K562 (cell line): ENCODE measurements around the gene SUOX. TPM values are rescaled to one million over a fixed set of nuclear protein-coding genes. Genes with fewer than 3 reads are reported as not detected.

ENCODE experiments used
- ARID1B ChIP-seq: fragments of 450-650 bp; IDR thresholded peaks from 2 replicates; pipeline ENCODE4 v1.6.1; 2016; ENCODE audit warnings: antibody characterized with exemption, mild to moderate bottlenecking, inconsistent platforms
- FOXM1 ChIP-seq, 2 experiments: fragments of 450-650 bp in 1 of 2; sonication (generic) in 1 of 2; formaldehyde crosslinking in 1 of 2; IDR thresholded peaks; 2 replicates each; pipeline versions ENCODE4 v1.6.1 to v1.9.0; 2017 to 2022; ENCODE audit warnings: low read depth in 2 of 2, mild to moderate bottlenecking in 2 of 2, missing genetic modification reagents in 1 of 2, moderate library complexity in 1 of 2
- MBD2 ChIP-seq: sonication (generic); IDR thresholded peaks from 2 replicates; pipeline ENCODE4 v1.6.1; 2016; ENCODE audit warnings: low read depth, borderline replicate concordance
- MTA2 ChIP-seq: fragments of 450-650 bp; IDR thresholded peaks from 2 replicates; pipeline ENCODE4 v1.6.1; 2016; ENCODE audit warnings: low read depth
- PTRF ChIP-seq: fragments of 450-650 bp; IDR thresholded peaks from 2 replicates; pipeline ENCODE4 v1.6.1; 2016; ENCODE audit warnings: mild to moderate bottlenecking, missing genetic modification characterization, missing compliant biosample characterization
- PTTG1 ChIP-seq: fragments of 450-650 bp; IDR thresholded peaks from 2 replicates; pipeline ENCODE4 v1.6.1; 2016; ENCODE audit warnings: low read depth, mild to moderate bottlenecking, missing genetic modification characterization, missing compliant biosample characterization
- SMC3 ChIP-seq: conservative IDR thresholded peaks from 2 replicates; pipeline ENCODE4 v1.6.1; 2011; ENCODE audit warnings: low read depth, low read length, improper control_type of control experiment; ENCODE audit not compliant: insufficient read depth
- SOX6 ChIP-seq: fragments of 450-650 bp; IDR thresholded peaks from 2 replicates; pipeline ENCODE4 v1.6.1; 2014; ENCODE audit warnings: mild to moderate bottlenecking
- SP1 ChIP-seq: sonication (generic); formaldehyde crosslinking; IDR thresholded peaks from 2 replicates; pipeline ENCODE4 v1.8.1; 2022; ENCODE audit warnings: mild to moderate bottlenecking, missing genetic modification reagents
- SUPT5H ChIP-seq: fragments of 450-650 bp; IDR thresholded peaks from 2 replicates; pipeline ENCODE4 v1.6.1; 2016
- ZNF277 ChIP-seq: fragments of 250-450 bp; sonication (Bioruptor Pico); IDR thresholded peaks from 2 replicates; pipeline ENCODE4 v1.8.0; 2022; ENCODE audit warnings: inconsistent platforms, mild to moderate bottlenecking, moderate library complexity, borderline replicate concordance
- ZNF507 ChIP-seq: conservative IDR thresholded peaks from 2 replicates; pipeline ENCODE4 v1.6.1; 2017; ENCODE audit warnings: missing genetic modification characterization, missing compliant biosample characterization
- ZNF518B ChIP-seq: fragments of 250-450 bp; sonication (Bioruptor Pico); IDR thresholded peaks from 2 replicates; pipeline ENCODE4 v1.5.0; 2021; ENCODE audit warnings: mild to moderate bottlenecking, moderate library complexity
- polyA plus RNA-seq, 8 experiments: library from polyadenylated mRNA; depleted of rRNA in 4 of 8; stranded (reverse) in 5 of 8; unstranded in 3 of 8; fragments of >200 nt; fragmentation: Nextera tagmentation in 2 of 8; fragmentation: Illumina TruSeq in 1 of 8; extraction: Ambion mirVana in 2 of 8; extraction: Trizol in 1 of 8; gene quantifications; 2 replicates each; pipeline versions ENCODE4 v1.2.1 to v1.2.3, GENCODE V29; 2011 to 2014; ENCODE audit warnings: inconsistent platforms in 1 of 8, missing spikeins in 1 of 8
- total RNA-seq, 7 experiments: library from RNA; depleted of rRNA in 6 of 7; stranded (reverse); fragments of >200 nt in 6 of 7; fragmentation: Illumina TruSeq in 2 of 7; extraction: Trizol in 2 of 7; gene quantifications; 2 replicates each; pipeline versions ENCODE4 v1.2.1 to v1.2.3, GENCODE V29; 2011 to 2021; ENCODE audit warnings: low replicate concordance in 1 of 7
- TF ChIP-seq, protein P1 (sequence below): fragments of 450-650 bp; formaldehyde crosslinking; IDR thresholded peaks from 2 replicates; pipeline ENCODE4 v1.4.0; 2020; ENCODE audit warnings: mild to moderate bottlenecking
- TF ChIP-seq, protein P2 (sequence below): sonication (generic); formaldehyde crosslinking; IDR thresholded peaks from 2 replicates; pipeline ENCODE4 v1.8.0; 2023; ENCODE audit warnings: mild to moderate bottlenecking, missing genetic modification reagents
- TF ChIP-seq, protein P3 (sequence below): fragments of 250-450 bp; sonication (Bioruptor Pico); IDR thresholded peaks from 2 replicates; pipeline ENCODE4 v1.4.0; 2020; ENCODE audit warnings: mild to moderate bottlenecking, moderate library complexity

Gene SUOX
- total and polyA plus RNA-seq, 9 of the 15 experiments (the other 6 are each of a cell fraction or from before 2014, with no cell fraction given) = 9.2 to 39.7 (median 25.4) TPM

GRCh38 chr12:55996715-55997534, at the start of gene SUOX (continued):
- TF ChIP-seq ZNF277 (CRISPR knock-in tag) = no peak
- peak; percentile 48; the same call in 1 of the 2 replicates for TF ChIP-seq ARID1B
- TF ChIP-seq, protein P1, sequence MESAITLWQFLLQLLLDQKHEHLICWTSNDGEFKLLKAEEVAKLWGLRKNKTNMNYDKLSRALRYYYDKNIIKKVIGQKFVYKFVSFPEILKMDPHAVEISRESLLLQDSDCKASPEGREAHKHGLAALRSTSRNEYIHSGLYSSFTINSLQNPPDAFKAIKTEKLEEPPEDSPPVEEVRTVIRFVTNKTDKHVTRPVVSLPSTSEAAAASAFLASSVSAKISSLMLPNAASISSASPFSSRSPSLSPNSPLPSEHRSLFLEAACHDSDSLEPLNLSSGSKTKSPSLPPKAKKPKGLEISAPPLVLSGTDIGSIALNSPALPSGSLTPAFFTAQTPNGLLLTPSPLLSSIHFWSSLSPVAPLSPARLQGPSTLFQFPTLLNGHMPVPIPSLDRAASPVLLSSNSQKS (CRISPR knock-in tag) = no peak
- TF ChIP-seq SMC3 = no peak
- TF ChIP-seq, protein P2, sequence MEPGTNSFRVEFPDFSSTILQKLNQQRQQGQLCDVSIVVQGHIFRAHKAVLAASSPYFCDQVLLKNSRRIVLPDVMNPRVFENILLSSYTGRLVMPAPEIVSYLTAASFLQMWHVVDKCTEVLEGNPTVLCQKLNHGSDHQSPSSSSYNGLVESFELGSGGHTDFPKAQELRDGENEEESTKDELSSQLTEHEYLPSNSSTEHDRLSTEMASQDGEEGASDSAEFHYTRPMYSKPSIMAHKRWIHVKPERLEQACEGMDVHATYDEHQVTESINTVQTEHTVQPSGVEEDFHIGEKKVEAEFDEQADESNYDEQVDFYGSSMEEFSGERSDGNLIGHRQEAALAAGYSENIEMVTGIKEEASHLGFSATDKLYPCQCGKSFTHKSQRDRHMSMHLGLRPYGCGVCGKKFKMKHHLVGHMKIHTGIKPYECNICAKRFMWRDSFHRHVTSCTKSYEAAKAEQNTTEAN (CRISPR knock-in tag) = 0 out of 2 replicates have a peak, but pooled peaks have one; percentile 43
- no peak; the same call in none of the 2 replicates for TF ChIP-seq SP1 (CRISPR knock-in tag)
- TF ChIP-seq FOXM1 (IDR thresholded peaks at IDR 0.05; ENCODE audit: low read depth) = no peak
- TF ChIP-seq FOXM1 (CRISPR knock-in tag; IDR thresholded peaks at IDR 0.05; ENCODE audit: low read depth) = no peak
- no peak for TF ChIP-seq MTA2
- no peak for TF ChIP-seq PTRF (tag)
- TF ChIP-seq, protein P3, sequence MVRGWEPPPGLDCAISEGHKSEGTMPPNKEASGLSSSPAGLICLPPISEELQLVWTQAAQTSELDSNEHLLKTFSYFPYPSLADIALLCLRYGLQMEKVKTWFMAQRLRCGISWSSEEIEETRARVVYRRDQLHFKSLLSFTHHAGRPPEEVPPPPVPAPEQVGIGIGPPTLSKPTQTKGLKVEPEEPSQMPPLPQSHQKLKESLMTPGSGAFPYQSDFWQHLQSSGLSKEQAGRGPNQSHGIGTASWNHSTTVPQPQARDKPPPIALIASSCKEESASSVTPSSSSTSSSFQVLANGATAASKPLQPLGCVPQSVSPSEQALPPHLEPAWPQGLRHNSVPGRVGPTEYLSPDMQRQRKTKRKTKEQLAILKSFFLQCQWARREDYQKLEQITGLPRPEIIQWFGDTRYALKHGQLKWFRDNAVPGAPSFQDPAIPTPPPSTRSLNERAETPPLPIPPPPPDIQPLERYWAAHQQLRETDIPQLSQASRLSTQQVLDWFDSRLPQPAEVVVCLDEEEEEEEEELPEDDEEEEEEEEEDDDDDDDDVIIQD (CRISPR knock-in tag) = no peak
- TF ChIP-seq ZNF507 (tag) = no peak
- peak; percentile 83 for TF ChIP-seq SUPT5H
- no peak; the same call in 1 of the 2 replicates for TF ChIP-seq SOX6
- no peak for TF ChIP-seq PTTG1 (tag)
- no peak for TF ChIP-seq ZNF518B
- no peak; the same call in 1 of the 2 replicates for TF ChIP-seq MBD2
